NT2/D1 (cell line): ENCODE results near the gene GCK.

Experiments
- DNase-seq: peaks from one replicate; pipeline ENCODE4 v3.0.0-alpha.2; 2011; ENCODE audit warnings: low read depth, low spot score
- H3K27me3 ChIP-seq: 2 replicates; pipeline ENCODE4 v1.6.0; 2011; ENCODE audit warnings: mild to moderate bottlenecking; ENCODE audit not compliant: insufficient read length, insufficient read depth
- H3K36me3 ChIP-seq: 2 replicates; pipeline ENCODE4 v1.6.1; 2011; ENCODE audit warnings: mild to moderate bottlenecking, low read length, mixed read lengths; ENCODE audit not compliant: insufficient read depth, insufficient read length
- H3K4me1 ChIP-seq: 2 replicates; pipeline ENCODE4 v1.5.1; 2011; ENCODE audit not compliant: insufficient read depth, insufficient read length
- H3K4me3 ChIP-seq: 2 replicates; pipeline ENCODE4 v1.5.1; 2011; ENCODE audit warnings: low read depth; ENCODE audit not compliant: insufficient read length
- H3K9ac ChIP-seq: 2 replicates; pipeline ENCODE4 v1.6.0; 2011; ENCODE audit warnings: low read depth; ENCODE audit not compliant: insufficient read length
- H3K9me3 ChIP-seq: 2 replicates; pipeline ENCODE4 v1.5.1; 2011; ENCODE audit warnings: mild to moderate bottlenecking, low read length; ENCODE audit not compliant: insufficient read depth
- SUZ12 ChIP-seq: IDR thresholded peaks from 2 replicates; pipeline ENCODE4 v1.6.1; 2011; ENCODE audit not compliant: insufficient read length, insufficient read depth; ENCODE audit errors: extremely low read depth
- YY1 ChIP-seq: IDR thresholded peaks from 2 replicates; pipeline ENCODE4 v1.6.1; 2011; ENCODE audit not compliant: insufficient read length, insufficient read depth
- ZNF274 ChIP-seq: IDR thresholded peaks from 2 replicates; pipeline ENCODE4 v1.6.1; 2011; ENCODE audit warnings: mild to moderate bottlenecking, low read depth, low read length

Gene GCK

GRCh38 chr7:44123190-44124003 lies 65.8 kb downstream of the GCK start, which contains the start of gene POLD2:
TSS of gene POLD2 (minus strand) at chr7:44123548. CDS start at chr7:44122053, 1,495 bp downstream.
- DNase-seq: peak; percentile 97
- Histone ChIP-seq H3K9ac (peak within 1 kb of the TSS; percentile 97), H3K27me3 (peaks cover 6% of the 10 kb centered on the region), H3K4me3 (peak within 1 kb of the TSS; percentile 94), H3K4me1 (peaks cover 6% of the 10 kb centered on the region), H3K9me3 (peaks cover 13% of the 10 kb centered on the region; the same call in 1 of the 2 replicates), H3K36me3 (peaks cover 34% of the 10 kb centered on the region)
- TF ChIP-seq ZNF274 (no peak), SUZ12 (no peak), YY1 (no peak)

GRCh38 chr7:44122529-44122928 lies 66.7 kb downstream of the GCK start:
- Histone ChIP-seq H3K4me1 (peaks cover 6% of the 10 kb centered on the region), H3K9ac (peak overlapping the region; percentile 97), H3K36me3 (peaks cover 42% of the 10 kb centered on the region), H3K9me3 (peaks cover 10% of the 10 kb centered on the region; the same call in 1 of the 2 replicates), H3K27me3 (peaks cover 6% of the 10 kb centered on the region), H3K4me3 (peak overlapping the region; percentile 94)
- TF ChIP-seq ZNF274 (no peak), SUZ12 (no peak), YY1 (no peak)
- DNase-seq: no peak

DNA sequence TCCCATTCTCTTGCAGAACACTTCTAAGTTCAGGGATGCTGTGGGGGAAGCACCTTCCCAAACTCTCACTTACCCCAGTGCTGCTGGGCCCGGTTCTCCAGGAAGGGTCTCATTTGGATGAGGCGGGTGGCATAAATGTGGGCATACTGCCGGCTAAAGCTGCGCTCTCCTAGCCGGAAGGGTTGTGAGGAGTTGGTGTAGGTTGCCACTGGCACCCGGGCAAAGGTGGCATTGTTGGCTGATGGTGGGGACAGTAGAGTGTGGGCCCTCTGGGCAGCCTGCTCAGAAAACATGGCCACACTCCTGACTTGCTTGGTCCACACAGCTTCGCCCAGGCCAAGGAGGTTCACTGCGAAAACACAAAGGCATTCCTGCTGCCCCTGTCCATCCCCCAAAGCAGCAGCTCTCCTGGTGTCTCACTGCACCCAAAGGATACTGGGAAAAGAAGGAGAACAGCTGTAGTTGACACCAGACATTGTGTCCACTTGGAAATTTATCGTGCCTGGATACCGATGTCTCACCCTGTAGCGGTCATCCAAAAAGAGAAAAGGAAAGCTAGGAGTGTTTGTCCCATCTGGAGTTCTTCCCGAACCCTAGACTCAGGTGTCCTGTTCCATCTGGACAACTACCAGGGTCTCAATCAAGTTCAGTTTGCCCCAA lies 67.3 kb downstream of the GCK start:
- Histone ChIP-seq H3K9ac (no peak overlapping the region), H3K4me1 (peaks cover 6% of the 10 kb centered on the region), H3K9me3 (peaks cover 3% of the 10 kb centered on the region; the same call in 1 of the 2 replicates), H3K36me3 (peaks cover 49% of the 10 kb centered on the region), H3K4me3 (no peak overlapping the region), H3K27me3 (peaks cover 6% of the 10 kb centered on the region)
- TF ChIP-seq ZNF274: no peak
- TF ChIP-seq YY1: no peak
- no peak for TF ChIP-seq SUZ12
- no peak for DNase-seq

DNA sequence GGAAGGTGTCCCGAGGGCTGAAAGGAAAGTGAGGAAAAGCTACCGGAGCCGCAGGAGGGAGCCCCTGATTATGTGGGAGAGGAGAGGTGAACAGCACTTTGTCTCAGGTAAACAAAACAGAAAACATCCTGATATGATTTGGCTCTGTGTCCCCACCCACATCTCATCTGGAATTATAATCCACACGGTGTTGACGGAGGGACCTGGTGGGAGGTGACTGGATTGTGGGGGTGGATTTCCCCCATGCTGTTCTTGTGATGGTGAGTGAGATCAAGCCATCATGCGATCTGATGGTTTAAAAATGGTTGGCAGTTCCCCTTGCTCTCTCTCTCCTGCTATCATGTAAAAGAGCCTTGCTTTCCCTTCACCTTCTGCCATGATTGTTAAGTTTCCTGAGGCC lies 68.8 kb downstream of the GCK start:
- Histone ChIP-seq H3K36me3 (peaks cover 64% of the 10 kb centered on the region), H3K4me1 (peaks cover 6% of the 10 kb centered on the region), H3K4me3 (no peak overlapping the region), H3K9ac (no peak overlapping the region), H3K9me3 (no peaks in the 10 kb centered on the region), H3K27me3 (peaks cover 6% of the 10 kb centered on the region)
- no peak for TF ChIP-seq ZNF274
- TF ChIP-seq YY1: no peak
- TF ChIP-seq SUZ12: no peak
- no peak for DNase-seq

GRCh38 chr7:44119829-44120380 lies 69.3 kb downstream of the GCK start:
- Histone ChIP-seq H3K4me3 (no peak overlapping the region), H3K9ac (no peak overlapping the region), H3K36me3 (peaks cover 69% of the 10 kb centered on the region), H3K4me1 (peaks cover 6% of the 10 kb centered on the region), H3K9me3 (no peaks in the 10 kb centered on the region), H3K27me3 (peaks cover 2% of the 10 kb centered on the region)
- TF ChIP-seq SUZ12 (no peak), YY1 (no peak)
- DNase-seq: no peak

DNA sequence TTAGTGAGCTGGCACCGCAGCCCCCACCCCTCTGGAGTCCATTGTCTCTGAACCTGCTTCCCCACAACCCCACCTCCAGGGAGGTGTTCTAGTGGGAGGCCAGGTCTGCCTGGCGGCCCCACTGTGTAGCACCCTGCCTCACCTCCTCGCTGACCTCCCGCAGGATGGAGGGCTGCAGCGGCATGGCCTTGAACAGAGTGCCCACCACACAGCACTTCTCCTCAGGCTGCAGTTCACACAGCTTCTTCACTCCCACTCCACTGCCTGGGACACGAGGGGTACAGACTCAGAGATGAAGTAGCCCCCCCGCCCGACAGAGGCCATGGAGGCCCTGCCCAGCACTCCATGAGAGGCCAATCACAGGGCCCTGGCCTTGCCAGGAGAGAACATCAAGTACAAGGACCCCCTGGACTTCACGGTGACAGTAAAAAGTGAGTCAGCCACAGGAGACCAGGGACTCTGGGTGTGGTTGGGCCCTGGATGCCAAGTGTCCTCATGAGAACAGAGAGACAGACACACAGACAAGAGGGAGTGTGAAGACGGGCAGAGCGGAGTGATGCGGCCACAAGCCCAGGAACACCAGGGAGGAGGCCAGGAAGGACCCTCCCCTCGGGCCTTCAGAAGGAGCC lies 71.3 kb downstream of the GCK start:
- Histone ChIP-seq H3K36me3 (peaks cover 86% of the 10 kb centered on the region), H3K4me1 (peaks cover 9% of the 10 kb centered on the region), H3K9ac (no peak overlapping the region), H3K9me3 (no peaks in the 10 kb centered on the region), H3K4me3 (no peak overlapping the region), H3K27me3 (no peaks in the 10 kb centered on the region)
- DNase-seq: no peak
- TF ChIP-seq ZNF274: no peak
- TF ChIP-seq YY1: no peak
- TF ChIP-seq SUZ12: no peak
